K562 (cell line): Measurements from ENCODE around the gene SPTLC3. TPM values are rescaled to one million over a fixed set of nuclear protein-coding genes. Genes with fewer than 3 reads are reported as not detected.

Experiments used
- ADNP ChIP-seq: fragments of 200-800 bp; sonication (Bioruptor generic); IDR thresholded peaks from 2 replicates; pipeline ENCODE4 v1.6.1; 2016; ENCODE audit warnings: missing genetic modification characterization, missing compliant biosample characterization
- CEBPZ ChIP-seq: fragments of 150-350 bp; IDR thresholded peaks from 2 replicates; pipeline ENCODE4 v1.6.1; 2014; ENCODE audit warnings: low read depth, mild to moderate bottlenecking, low read length, borderline replicate concordance
- CREB3L1 ChIP-seq: fragments of 450-650 bp; IDR thresholded peaks from 2 replicates; pipeline ENCODE4 v1.6.1; 2014; ENCODE audit warnings: low read depth, mild to moderate bottlenecking, moderate library complexity, borderline replicate concordance
- CTCF ChIP-seq, 3 experiments: IDR thresholded peaks in 2 of 3; conservative IDR thresholded peaks in 1 of 3; 2 replicates each; pipeline ENCODE4 v1.5.1; 2011 to 2012; ENCODE audit warnings: low read length in 3 of 3, mild to moderate bottlenecking in 3 of 3, control low read depth in 2 of 3, improper control_type of control experiment in 1 of 3, inconsistent platforms in 1 of 3, low read depth in 1 of 3, mixed read lengths in 1 of 3, moderate library complexity in 1 of 3; ENCODE audit not compliant: insufficient read depth in 2 of 3
- ELK1 ChIP-seq: sonication (generic); formaldehyde crosslinking; IDR thresholded peaks from 2 replicates; pipeline ENCODE4 v1.8.1; 2022; ENCODE audit warnings: missing genetic modification reagents
- ZNF507 ChIP-seq: conservative IDR thresholded peaks from 2 replicates; pipeline ENCODE4 v1.6.1; 2017; ENCODE audit warnings: missing genetic modification characterization, missing compliant biosample characterization
- polyA plus RNA-seq, 8 experiments: library from polyadenylated mRNA; depleted of rRNA in 4 of 8; stranded (reverse) in 5 of 8; unstranded in 3 of 8; fragments of >200 nt; fragmentation: Nextera tagmentation in 2 of 8; fragmentation: Illumina TruSeq in 1 of 8; extraction: Ambion mirVana in 2 of 8; extraction: Trizol in 1 of 8; gene quantifications; 2 replicates each; pipeline versions ENCODE4 v1.2.1 to v1.2.3, GENCODE V29; 2011 to 2014; ENCODE audit warnings: inconsistent platforms in 1 of 8, missing spikeins in 1 of 8
- total RNA-seq, 7 experiments: library from RNA; depleted of rRNA in 6 of 7; stranded (reverse); fragments of >200 nt in 6 of 7; fragmentation: Illumina TruSeq in 2 of 7; extraction: Trizol in 2 of 7; gene quantifications; 2 replicates each; pipeline versions ENCODE4 v1.2.1 to v1.2.3, GENCODE V29; 2011 to 2021; ENCODE audit warnings: low replicate concordance in 1 of 7

Gene SPTLC3
- total and polyA plus RNA-seq, 9 of the 15 experiments (the other 6 are each of a cell fraction or from before 2014, with no cell fraction given), result not detected

GRCh38 chr20:13105864-13106457, 97.2 kb downstream of the SPTLC3 start (continued):
- no peak for TF ChIP-seq CEBPZ
- no peak for TF ChIP-seq ADNP (tag)
- no peak for TF ChIP-seq ZNF507 (tag)
- no peak for TF ChIP-seq CREB3L1
- TF ChIP-seq CTCF (IDR thresholded peaks at IDR 0.05 in 2 of 3, conservative IDR thresholded peaks at IDR 0.05 in 1 of 3; ENCODE audit: insufficient read depth in 2 of 3, low read depth in 1 of 3, low read length in 3 of 3), result peak in 2 of 3 experiments; percentile 16 to 54; a peak in 2 of 6 replicates
- no peak for TF ChIP-seq ELK1 (CRISPR knock-in tag)
- TF ChIP-seq, all 486 proteins: peak for 4
